Calu3 (cell line): Measurements from ENCODE around the gene ANKFY1. TPM values are rescaled to one million over a fixed set of nuclear protein-coding genes. Genes with fewer than 3 reads are reported as not detected.

Experiments
- Bru-seq: library from RNA; stranded (reverse); fragments of 400-500 nt; gene quantifications from one replicate; lab custom pipeline; 2021; lab: Mats Ljungman, UMichigan
- BruChase-seq, 2 experiments: library from RNA; stranded (reverse); fragments of 400-500 nt; gene quantifications; one replicate each; lab custom pipeline; 2021; lab: Mats Ljungman, UMichigan
- BruUV-seq: library from RNA; stranded (reverse); fragments of 400-500 nt; replicated peaks from 2 replicates; lab custom pipeline; 2021; lab: Mats Ljungman, UMichigan
- CTCF ChIA-PET: fragments of 300-600 bp; sonication (Branson Sonifier 250); formaldehyde crosslinking; loops from one replicate; lab custom pipeline; 2022; ENCODE audit warnings: antibody characterized with exemption; lab: Charles Lee
- DNase-seq: peaks from one replicate; pipeline ENCODE4 v3.0.0; 2022
- H3K27ac Mint-ChIP-seq: one replicate; pipeline ENCODE4 v1.8.0; 2022; ENCODE audit warnings: mixed read lengths; ENCODE audit not compliant: unreplicated experiment
- H3K27me3 Mint-ChIP-seq: one replicate; pipeline ENCODE4 v1.8.0; 2022; ENCODE audit warnings: mixed read lengths; ENCODE audit not compliant: unreplicated experiment
- H3K36me3 Mint-ChIP-seq: one replicate; pipeline ENCODE4 v1.8.0; 2022; ENCODE audit warnings: mild to moderate bottlenecking, moderate library complexity, mixed read lengths; ENCODE audit not compliant: insufficient read depth, unreplicated experiment
- H3K4me1 Mint-ChIP-seq: one replicate; pipeline ENCODE4 v1.8.0; 2022; ENCODE audit warnings: mild to moderate bottlenecking, low read depth, mixed read lengths; ENCODE audit not compliant: unreplicated experiment
- H3K4me3 Mint-ChIP-seq: one replicate; pipeline ENCODE4 v1.8.0; 2022; ENCODE audit warnings: mild to moderate bottlenecking, low read depth, moderate library complexity, mixed read lengths; ENCODE audit not compliant: unreplicated experiment
- H3K9me3 Mint-ChIP-seq: one replicate; pipeline ENCODE4 v1.8.0; 2022; ENCODE audit warnings: low read depth, mixed read lengths; ENCODE audit not compliant: unreplicated experiment
- intact Hi-C: fragments of 100-400 bp; cut with micrococcal nuclease; formaldehyde crosslinking; loops from one replicate; pipeline ENCODE4 v1.10.0; 2022; ENCODE audit not compliant: unreplicated experiment
- long read RNA-seq: library from polyadenylated mRNA; stranded (forward); transcript quantifications from one replicate; pipeline ENCODE4 v2.0.0, GENCODE V29; 2022
- total RNA-seq: library from RNA; stranded (reverse); gene quantifications from 2 replicates; pipeline ENCODE4 v1.2.3, GENCODE V29; 2022
- TF ChIP-seq, protein P1 (sequence below): fragments of 200-600 bp; IDR thresholded peaks from one replicate; pipeline ENCODE4 v1.8.0; 2022; ENCODE audit warnings: antibody characterized with exemption; ENCODE audit not compliant: unreplicated experiment

The ANKFY1 gene, protein sequence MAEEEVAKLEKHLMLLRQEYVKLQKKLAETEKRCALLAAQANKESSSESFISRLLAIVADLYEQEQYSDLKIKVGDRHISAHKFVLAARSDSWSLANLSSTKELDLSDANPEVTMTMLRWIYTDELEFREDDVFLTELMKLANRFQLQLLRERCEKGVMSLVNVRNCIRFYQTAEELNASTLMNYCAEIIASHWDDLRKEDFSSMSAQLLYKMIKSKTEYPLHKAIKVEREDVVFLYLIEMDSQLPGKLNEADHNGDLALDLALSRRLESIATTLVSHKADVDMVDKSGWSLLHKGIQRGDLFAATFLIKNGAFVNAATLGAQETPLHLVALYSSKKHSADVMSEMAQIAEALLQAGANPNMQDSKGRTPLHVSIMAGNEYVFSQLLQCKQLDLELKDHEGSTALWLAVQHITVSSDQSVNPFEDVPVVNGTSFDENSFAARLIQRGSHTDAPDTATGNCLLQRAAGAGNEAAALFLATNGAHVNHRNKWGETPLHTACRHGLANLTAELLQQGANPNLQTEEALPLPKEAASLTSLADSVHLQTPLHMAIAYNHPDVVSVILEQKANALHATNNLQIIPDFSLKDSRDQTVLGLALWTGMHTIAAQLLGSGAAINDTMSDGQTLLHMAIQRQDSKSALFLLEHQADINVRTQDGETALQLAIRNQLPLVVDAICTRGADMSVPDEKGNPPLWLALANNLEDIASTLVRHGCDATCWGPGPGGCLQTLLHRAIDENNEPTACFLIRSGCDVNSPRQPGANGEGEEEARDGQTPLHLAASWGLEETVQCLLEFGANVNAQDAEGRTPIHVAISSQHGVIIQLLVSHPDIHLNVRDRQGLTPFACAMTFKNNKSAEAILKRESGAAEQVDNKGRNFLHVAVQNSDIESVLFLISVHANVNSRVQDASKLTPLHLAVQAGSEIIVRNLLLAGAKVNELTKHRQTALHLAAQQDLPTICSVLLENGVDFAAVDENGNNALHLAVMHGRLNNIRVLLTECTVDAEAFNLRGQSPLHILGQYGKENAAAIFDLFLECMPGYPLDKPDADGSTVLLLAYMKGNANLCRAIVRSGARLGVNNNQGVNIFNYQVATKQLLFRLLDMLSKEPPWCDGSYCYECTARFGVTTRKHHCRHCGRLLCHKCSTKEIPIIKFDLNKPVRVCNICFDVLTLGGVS
- total RNA-seq (46.8 and 55.2 TPM in 2 replicates), Bru-seq, nascent RNA (percentile 74 among the genes with signal in this experiment), BruChase-seq, experiment 1, labeled RNA remaining after a 6-hour chase (percentile 74 among the genes with signal in this experiment), BruChase-seq, experiment 2, labeled RNA remaining after a 2-hour chase (percentile 70 among the genes with signal in this experiment)
- long read RNA-seq, full-length matches to known transcripts = 6 of 23 reads
- long read RNA-seq, partial matches to known transcripts = 6 of 23 reads
- long read RNA-seq, other reads (novel, unspliced or antisense) = 11 of 23 reads

- no TSS peak for BruUV-seq
- Mint-ChIP-seq H3K27me3 (no peaks in the 10 kb centered on the region), H3K36me3 (peaks cover 26% of the 10 kb centered on the region), H3K4me3 (peak within 1 kb of the TSS; percentile 85), H3K27ac (peak within 1 kb of the TSS; percentile 88), H3K4me1 (peaks cover 23% of the 10 kb centered on the region), H3K9me3 (peaks cover 4% of the 10 kb centered on the region)
- CTCF ChIA-PET = interaction anchor here (0.6 kb wide), 1 partner anchor 128 kb away, joined by 3 read pairs; no protein-coding TSS in a partner anchor
- intact Hi-C loops = no loop called here
- TF ChIP-seq, protein P1, sequence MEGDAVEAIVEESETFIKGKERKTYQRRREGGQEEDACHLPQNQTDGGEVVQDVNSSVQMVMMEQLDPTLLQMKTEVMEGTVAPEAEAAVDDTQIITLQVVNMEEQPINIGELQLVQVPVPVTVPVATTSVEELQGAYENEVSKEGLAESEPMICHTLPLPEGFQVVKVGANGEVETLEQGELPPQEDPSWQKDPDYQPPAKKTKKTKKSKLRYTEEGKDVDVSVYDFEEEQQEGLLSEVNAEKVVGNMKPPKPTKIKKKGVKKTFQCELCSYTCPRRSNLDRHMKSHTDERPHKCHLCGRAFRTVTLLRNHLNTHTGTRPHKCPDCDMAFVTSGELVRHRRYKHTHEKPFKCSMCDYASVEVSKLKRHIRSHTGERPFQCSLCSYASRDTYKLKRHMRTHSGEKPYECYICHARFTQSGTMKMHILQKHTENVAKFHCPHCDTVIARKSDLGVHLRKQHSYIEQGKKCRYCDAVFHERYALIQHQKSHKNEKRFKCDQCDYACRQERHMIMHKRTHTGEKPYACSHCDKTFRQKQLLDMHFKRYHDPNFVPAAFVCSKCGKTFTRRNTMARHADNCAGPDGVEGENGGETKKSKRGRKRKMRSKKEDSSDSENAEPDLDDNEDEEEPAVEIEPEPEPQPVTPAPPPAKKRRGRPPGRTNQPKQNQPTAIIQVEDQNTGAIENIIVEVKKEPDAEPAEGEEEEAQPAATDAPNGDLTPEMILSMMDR = no peak
- peak; percentile 94 for DNase-seq
Measured at GRCh38 chr17:4263282-4264215, at the start of gene ANKFY1. Gene ANKFY1, minus strand, starts transcription at chr17:4263979. Its CDS starts 38 bp downstream, at chr17:4263941.

DNA sequence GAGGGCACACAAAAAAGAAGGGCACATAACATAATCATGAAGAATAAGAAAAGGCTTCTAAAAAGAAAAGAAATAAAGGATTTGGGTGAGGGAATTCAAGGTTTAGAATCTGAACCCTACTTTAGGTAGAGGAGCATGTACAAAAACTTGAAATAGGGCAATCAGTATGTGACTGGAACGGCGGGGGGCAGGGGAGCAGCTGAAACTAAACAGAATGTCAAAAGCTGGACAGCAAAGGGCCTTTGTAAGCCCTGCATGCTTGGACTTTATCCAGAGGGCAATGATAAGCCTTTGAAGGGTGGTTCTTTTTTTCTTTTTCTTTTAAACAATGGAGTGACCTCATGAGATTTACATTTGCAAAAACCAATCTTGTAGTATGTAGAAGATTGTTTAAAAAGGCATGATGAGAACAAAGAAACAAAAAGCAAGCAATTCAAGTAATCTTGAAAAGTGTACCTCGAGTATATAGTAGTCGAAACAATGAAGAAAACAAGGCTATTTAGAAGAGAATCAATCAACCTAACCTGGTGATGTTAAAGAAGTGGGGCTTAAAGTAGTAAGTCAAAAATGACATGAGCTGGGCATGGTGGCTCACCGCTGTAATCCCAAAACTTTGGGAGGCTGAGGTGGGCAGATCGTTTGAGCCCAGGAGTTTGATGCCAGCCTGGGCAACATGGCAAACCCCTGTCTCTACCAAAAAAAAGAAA lies 46.7 kb upstream of the ANKFY1 start:
- H3K36me3 Mint-ChIP-seq = peaks cover 5% of the 10 kb centered on the region
- peaks cover 24% of the 10 kb centered on the region for H3K4me1 Mint-ChIP-seq
- intact Hi-C loops = no loop called here

GRCh38 chr17:4309897-4310296 lies 46.1 kb upstream of the ANKFY1 start:
- H3K4me1 Mint-ChIP-seq = peaks cover 24% of the 10 kb centered on the region
- no peaks in the 10 kb centered on the region for H3K9me3 Mint-ChIP-seq
- CTCF ChIA-PET = no interaction called here
- DNase-seq = no peak
- no peak overlapping the region for H3K4me3 Mint-ChIP-seq
- intact Hi-C loops = no loop called here
- no TSS peak for BruUV-seq
- H3K27me3 Mint-ChIP-seq = no peaks in the 10 kb centered on the region
- no peak overlapping the region for H3K27ac Mint-ChIP-seq
- peaks cover 11% of the 10 kb centered on the region for H3K36me3 Mint-ChIP-seq
- TF ChIP-seq, protein P1 = no peak

More for the DNA sequence above, 46.7 kb upstream of the ANKFY1 start:
- H3K4me3 Mint-ChIP-seq = no peak overlapping the region
- H3K9me3 Mint-ChIP-seq = no peaks in the 10 kb centered on the region
- no TSS peak for BruUV-seq
- no peaks in the 10 kb centered on the region for H3K27me3 Mint-ChIP-seq
- TF ChIP-seq, protein P1 = no peak
- CTCF ChIA-PET = interaction anchor here (0.6 kb wide), 1 partner anchor 36 kb away, joined by 5 read pairs; no protein-coding TSS in a partner anchor
- DNase-seq = no peak
- no peak overlapping the region for H3K27ac Mint-ChIP-seq
